K562 (cell line): ENCODE results near the gene LRRC4C. TPM values are rescaled to one million over a fixed set of nuclear protein-coding genes. Genes with fewer than 3 reads are reported as not detected.

ENCODE experiments used
- ATAC-seq: fragments of 200-7000 bp; cut with Tn5 transposase; 3 replicates; pipeline ENCODE4 v1.9.1; 2020; ENCODE audit warnings: moderate library complexity
- BruUV-seq: library from RNA; stranded (reverse); fragments of 400-500 nt; replicated peaks from 2 replicates; lab custom pipeline; 2021; lab: Mats Ljungman, UMichigan
- CTCF ChIA-PET: fragments of 300-600 bp; formaldehyde crosslinking; extraction: SDS; loops from one replicate; lab custom pipeline; 2021; ENCODE audit warnings: low intra/inter-chr PET ratio; lab: Yijun Ruan, JAX
- POLR2A ChIA-PET: fragments of 300-600, 350-650 bp; sonication (Branson Sonifier 250); formaldehyde crosslinking; extraction: SDS; loops from one replicate; lab custom pipeline; 2021; ENCODE audit warnings: antibody characterized with exemption, inconsistent platforms; lab: Yijun Ruan, JAX
- DNase-seq, 4 experiments: peaks; one replicate each; pipeline versions ENCODE4 v3.0.0 to v3.0.0-alpha.2; 2011 to 2018; ENCODE audit warnings: low spot score in 3 of 4, mixed read lengths in 3 of 4; ENCODE audit errors: extremely low read depth in 1 of 4
- FAIRE-seq: peaks from 2 replicates; lab custom pipeline; 2011; peaks lifted over from hg19 to GRCh38; lab: Jason Lieb, UNC
- H2AFZ ChIP-seq: 2 replicates; pipeline ENCODE4 v1.6.0; 2011; ENCODE audit warnings: low read depth, low read length, control low read depth, inconsistent platforms
- H3K27ac ChIP-seq: fragments of 200-600 bp; 3 replicates; pipeline ENCODE4 v1.8.0; 2011; ENCODE audit warnings: low read depth, mild to moderate bottlenecking, control low read depth, inconsistent platforms, low read length, moderate library complexity, mixed read lengths; ENCODE audit errors: extremely low read depth
- H3K27me3 ChIP-seq, 2 experiments: fragments of 300-600 bp in 1 of 2; 2 replicates in 1 of 2; 3 replicates in 1 of 2; pipeline versions ENCODE4 v1.6.0 to v1.8.0; 2011; ENCODE audit warnings: inconsistent platforms in 2 of 2, low read length in 2 of 2, mild to moderate bottlenecking in 1 of 2, mixed read lengths in 1 of 2, moderate library complexity in 1 of 2; ENCODE audit not compliant: control insufficient read depth in 2 of 2, insufficient read depth in 2 of 2
- H3K36me3 ChIP-seq: fragments of 300-600 bp; 3 replicates; pipeline ENCODE4 v1.8.0; 2011; ENCODE audit warnings: mild to moderate bottlenecking, low read length, inconsistent platforms; ENCODE audit not compliant: control insufficient read depth, insufficient read depth
- H3K4me1 ChIP-seq, 2 experiments: fragments of 200-600 bp in 1 of 2; replicated peaks in 1 of 2; 2 replicates in 1 of 2; 3 replicates in 1 of 2; pipeline versions ENCODE4 v1.5.1 to v1.8.0; 2011; ENCODE audit warnings: inconsistent platforms in 2 of 2, low read length in 2 of 2, mild to moderate bottlenecking in 1 of 2, mixed read lengths in 1 of 2, moderate library complexity in 1 of 2; ENCODE audit not compliant: control insufficient read depth in 2 of 2, insufficient read depth in 2 of 2
- H3K4me2 ChIP-seq: 2 replicates; pipeline ENCODE4 v1.6.1; 2011; ENCODE audit warnings: low read length, control low read depth, inconsistent platforms, mixed read lengths; ENCODE audit not compliant: insufficient read depth
- H3K4me3 ChIP-seq: fragments of 200-600 bp; sonication (generic), shearing (Covaris generic); 2 replicates; pipeline ENCODE4 v1.5.1; 2016; ENCODE audit warnings: control low read depth, inconsistent platforms
- H3K79me2 ChIP-seq: fragments of 200-600 bp; 3 replicates; pipeline ENCODE4 v1.8.0; 2011; ENCODE audit warnings: low read length, inconsistent platforms; ENCODE audit not compliant: control insufficient read depth, insufficient read depth
- H3K9ac ChIP-seq, 2 experiments: 2 replicates each; pipeline versions ENCODE4 v1.6.0 to v1.6.1; 2011; ENCODE audit warnings: low read depth in 2 of 2, low read length in 2 of 2, control low read depth in 1 of 2, inconsistent platforms in 1 of 2, mild to moderate bottlenecking in 1 of 2, mixed read lengths in 1 of 2; ENCODE audit not compliant: insufficient read depth in 1 of 2
- H3K9me1 ChIP-seq: one replicate; pipeline ENCODE4 v1.6.0; 2011; ENCODE audit warnings: inconsistent platforms, mild to moderate bottlenecking, low read length, moderate library complexity; ENCODE audit not compliant: control insufficient read depth, insufficient read depth
- H3K9me3 ChIP-seq: replicated peaks from 2 replicates; pipeline ENCODE4 v1.5.1; 2011; ENCODE audit warnings: low read depth, low read length, inconsistent platforms; ENCODE audit not compliant: control insufficient read depth, insufficient read depth
- H4K20me1 ChIP-seq: replicated peaks from 2 replicates; pipeline ENCODE4 v1.6.1; 2011; ENCODE audit warnings: low read length, inconsistent platforms, mixed read lengths; ENCODE audit not compliant: control insufficient read depth, insufficient read depth
- ATF4 ChIP-seq: fragments of 450-650 bp; formaldehyde crosslinking; IDR thresholded peaks from 2 replicates; pipeline ENCODE4 v1.4.0; 2022; ENCODE audit warnings: mild to moderate bottlenecking, moderate library complexity
- BRF2 ChIP-seq: IDR thresholded peaks from 3 replicates; pipeline ENCODE4 v1.6.1; 2011; ENCODE audit warnings: borderline replicate concordance, mild to moderate bottlenecking; ENCODE audit not compliant: insufficient read length, insufficient read depth
- ELK3 ChIP-seq: fragments of 450-650 bp; formaldehyde crosslinking; IDR thresholded peaks from 2 replicates; pipeline ENCODE4 v1.4.0; 2020; ENCODE audit warnings: mild to moderate bottlenecking
- NFIC ChIP-seq: fragments of 450-650 bp; IDR thresholded peaks from 2 replicates; pipeline ENCODE4 v1.6.1; 2017; ENCODE audit warnings: mild to moderate bottlenecking, inconsistent platforms
- PCBP1 ChIP-seq: fragments of 200-400 bp; formaldehyde crosslinking; IDR thresholded peaks from 2 replicates; pipeline ENCODE4 v1.6.1; 2018; ENCODE audit warnings: mild to moderate bottlenecking, low read depth, low read length; ENCODE audit not compliant: poor library complexity, severe bottlenecking
- POLR2AphosphoS2 ChIP-seq: IDR thresholded peaks from 2 replicates; pipeline ENCODE4 v1.6.1; 2012; ENCODE audit warnings: low read length, improper control_type of control experiment
- PTTG1 ChIP-seq: fragments of 450-650 bp; IDR thresholded peaks from 2 replicates; pipeline ENCODE4 v1.6.1; 2016; ENCODE audit warnings: low read depth, mild to moderate bottlenecking, missing genetic modification characterization, missing compliant biosample characterization
- RCOR1 ChIP-seq, 2 experiments: IDR thresholded peaks; 2 replicates each; pipeline ENCODE4 v1.6.1; 2012; ENCODE audit warnings: low read depth in 2 of 2, low read length in 2 of 2, borderline replicate concordance in 1 of 2, improper control_type of control experiment in 1 of 2
- TAL1 ChIP-seq: fragments of 450-650 bp; IDR thresholded peaks from 2 replicates; pipeline ENCODE4 v1.6.1; 2016; ENCODE audit warnings: mild to moderate bottlenecking
- ZBTB49 ChIP-seq: sonication (generic); formaldehyde crosslinking; IDR thresholded peaks from 2 replicates; pipeline ENCODE4 v1.8.0; 2022; ENCODE audit warnings: missing genetic modification reagents, mild to moderate bottlenecking, borderline replicate concordance
- ZNF507 ChIP-seq: conservative IDR thresholded peaks from 2 replicates; pipeline ENCODE4 v1.6.1; 2017; ENCODE audit warnings: missing genetic modification characterization, missing compliant biosample characterization
- WGBS: fragments of 100-300 bp; shearing (Covaris generic); methylation state at CpG from one replicate; pipeline ENCODE4 v1.1.6; 2016; ENCODE audit warnings: low coverage, mixed read lengths; ENCODE audit not compliant: insufficient coverage; ENCODE audit errors: missing lambda C conversion rate; 5-methylcytosine and 5-hydroxymethylcytosine counted together
- in situ Hi-C: fragments of 300-500 bp; cut with MboI; formaldehyde crosslinking; loops from 4 replicates; pipeline ENCODE4 v1.15.0; 2018; ENCODE audit warnings: inconsistent platforms, mixed read lengths
- intact Hi-C: fragments of 100-400 bp; cut with micrococcal nuclease; formaldehyde crosslinking; loops from 2 replicates; pipeline ENCODE4 v1.14.2; 2022
- polyA plus RNA-seq, 8 experiments: library from polyadenylated mRNA; depleted of rRNA in 4 of 8; stranded (reverse) in 5 of 8; unstranded in 3 of 8; fragments of >200 nt; fragmentation: Nextera tagmentation in 2 of 8; fragmentation: Illumina TruSeq in 1 of 8; extraction: Ambion mirVana in 2 of 8; extraction: Trizol in 1 of 8; gene quantifications; 2 replicates each; pipeline versions ENCODE4 v1.2.1 to v1.2.3, GENCODE V29; 2011 to 2014; ENCODE audit warnings: inconsistent platforms in 1 of 8, missing spikeins in 1 of 8
- total RNA-seq, 7 experiments: library from RNA; depleted of rRNA in 6 of 7; stranded (reverse); fragments of >200 nt in 6 of 7; fragmentation: Illumina TruSeq in 2 of 7; extraction: Trizol in 2 of 7; gene quantifications; 2 replicates each; pipeline versions ENCODE4 v1.2.1 to v1.2.3, GENCODE V29; 2011 to 2021; ENCODE audit warnings: low replicate concordance in 1 of 7

LRRC4C gene
- total and polyA plus RNA-seq, 9 of the 15 experiments (the other 6 are each of a cell fraction or from before 2014, with no cell fraction given), result not detected

- H3K27ac ChIP-seq, result no peak overlapping the region
- H2AFZ ChIP-seq, result no peak overlapping the region
- H3K36me3 ChIP-seq, result no peaks in the 10 kb centered on the region
- H4K20me1 ChIP-seq, result no peaks in the 10 kb centered on the region
- no peak overlapping the region for H3K4me3 ChIP-seq
- no peak for ATAC-seq
- no peaks in the 10 kb centered on the region for H3K9me3 ChIP-seq
- no peaks in the 10 kb centered on the region for H3K9me1 ChIP-seq
- in situ Hi-C loops (no loop called here), intact Hi-C loops (no loop called here)
- no peak for DNase-seq
- H3K79me2 ChIP-seq, result no peaks in the 10 kb centered on the region
- FAIRE-seq, result no peak
- ChIA-PET CTCF (no interaction called here), POLR2A (no interaction called here)
- H3K9ac ChIP-seq, result no peak overlapping the region
- H3K4me1 ChIP-seq, result no peaks in the 10 kb centered on the region
- no peak overlapping the region for H3K4me2 ChIP-seq
- TF ChIP-seq RCOR1 (IDR thresholded peaks at IDR 0.05; ENCODE audit: borderline replicate concordance in 1 of 2, low read depth in 2 of 2, low read length in 2 of 2) (no peak), TAL1 (no peak)
- BruUV-seq, result no TSS peak
- no peaks in the 10 kb centered on the region for H3K27me3 ChIP-seq
These were observed 1231.7 kb downstream of the LRRC4C start for GRCh38 chr11:40227730-40228129.

GRCh38 chr11:40226654-40227053, 1232.8 kb downstream of the LRRC4C start:
- intact Hi-C loops, result no loop called here
- Histone ChIP-seq H2AFZ (no peak overlapping the region), H4K20me1 (no peaks in the 10 kb centered on the region), H3K27ac (no peak overlapping the region), H3K4me3 (no peak overlapping the region), H3K9me3 (no peaks in the 10 kb centered on the region), H3K4me1 (no peaks in the 10 kb centered on the region), H3K79me2 (no peaks in the 10 kb centered on the region), H3K27me3 (no peaks in the 10 kb centered on the region), H3K9me1 (no peaks in the 10 kb centered on the region), H3K36me3 (no peaks in the 10 kb centered on the region), H3K4me2 (no peak overlapping the region), H3K9ac (no peak overlapping the region)
- FAIRE-seq, result no peak
- POLR2A ChIA-PET, result no interaction called here
- in situ Hi-C loops, result no loop called here
- DNase-seq, result no peak
- ATAC-seq, result no peak
- CTCF ChIA-PET, result no interaction called here
- 5% methylated on average over 2 of the region's 2 CpGs for WGBS
- no TSS peak for BruUV-seq
- TF ChIP-seq POLR2AphosphoS2 (no peak), ATF4 (CRISPR knock-in tag) (no peak), BRF2 (no peak), NFIC (no peak), PCBP1 (no peak), ELK3 (no peak), ZNF507 (no peak), ZBTB49 (CRISPR knock-in tag) (no peak), PTTG1 (tag) (no peak)
